Ovary (tissue), 3 donors: ENCODE measurements around the gene KIAA1671.

Experiments used
- CTCF ChIP-seq, 3 donors: fragments of 450-650 bp in 2 of 3; fragments of 200-600 bp in 1 of 3; IDR thresholded peaks; one replicate each; pipeline versions ENCODE4 v1.5.1 to v1.8.0; 2016 to 2022; ENCODE audit warnings: antibody characterized with exemption in 3 of 3, mild to moderate bottlenecking in 1 of 3
- EP300 ChIP-seq: sonication (generic); formaldehyde crosslinking; IDR thresholded peaks from one replicate; pipeline ENCODE4 v1.6.1; 2017; ENCODE audit warnings: antibody characterized with exemption
- POLR2A ChIP-seq: fragments of 450-650 bp; IDR thresholded peaks from one replicate; pipeline ENCODE4 v1.6.1; 2017; ENCODE audit warnings: antibody characterized with exemption, mild to moderate bottlenecking, moderate library complexity
- donor health status: DM: no; HTN: no; CAD: no.

GRCh38 chr22:25100402-25100801 lies 147.9 kb downstream of the KIAA1671 start:
- TF ChIP-seq CTCF (IDR thresholded peaks at IDR 0.05) (no peak), POLR2A (no peak), EP300 (no peak)
